ENCODE measurements around the gene TMEM51. TPM values are rescaled to one million over a fixed set of nuclear protein-coding genes. Genes with fewer than 3 reads are reported as not detected.
A peak's percentile ranks its signal among the peaks of the same experiment; 100 is the strongest.
"Not testable (repeated sequence)": the region's sequence is repeated elsewhere in the genome, so short reads cannot be mapped to it uniquely, and the experiment has no call there.

The TMEM51 gene
- polyA plus RNA-seq, 12 donors: 6.1 to 18.9 (median 7.1) TPM; not detected in 1

GRCh38 chr1:15124362-15125100 is 29.0 kb upstream of the TMEM51 start:
- no peak for DNase-seq

DNA sequence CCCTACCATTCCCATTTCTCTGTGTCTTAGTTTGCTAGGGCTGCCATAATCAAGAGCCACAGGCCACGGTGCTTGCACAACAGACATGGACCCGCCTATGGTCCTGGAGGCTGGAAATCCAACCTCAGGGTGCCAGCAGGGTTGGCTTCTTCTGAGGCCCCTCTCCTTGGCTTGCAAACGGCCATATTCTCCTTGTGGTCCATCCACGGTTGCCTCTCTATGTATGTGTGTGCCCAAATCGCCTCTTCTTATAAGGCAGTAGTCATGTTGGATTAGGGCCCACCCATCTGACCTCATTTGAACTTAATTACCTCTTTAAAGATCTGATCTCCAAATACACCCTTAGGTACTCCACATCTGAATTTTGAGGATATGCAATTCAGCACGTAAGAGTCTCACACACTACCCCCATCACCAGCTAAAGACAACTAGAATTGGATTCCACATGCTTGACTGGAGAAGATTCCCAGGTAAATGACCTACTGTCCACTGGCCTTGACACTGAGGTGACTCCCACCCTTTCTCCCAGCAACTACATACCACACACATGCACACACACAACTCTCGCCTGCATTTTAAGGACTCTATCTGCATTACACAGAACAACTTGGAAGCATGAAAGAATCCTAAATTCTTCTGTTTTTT is 28.3 kb upstream of the TMEM51 start:
- DNase-seq: no peak

DNA sequence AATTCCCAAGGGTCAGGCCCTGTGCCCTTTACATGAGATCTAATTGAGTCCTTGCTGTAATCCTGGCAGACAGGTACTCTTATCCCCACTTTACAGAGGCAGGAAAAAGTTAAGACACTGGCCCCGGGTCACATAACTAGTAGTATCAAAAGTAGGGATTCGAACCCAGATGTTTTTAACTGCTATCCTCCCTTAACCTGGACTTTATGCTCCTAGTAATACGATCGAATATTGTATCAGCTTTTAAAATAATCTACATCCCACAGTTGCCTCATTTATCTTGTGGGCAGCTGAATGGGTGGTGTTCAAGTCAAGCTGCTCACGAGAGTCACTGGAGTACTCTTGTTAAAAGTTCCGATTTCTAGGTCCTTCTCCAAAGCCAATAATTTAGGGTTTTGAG is 25.5 kb upstream of the TMEM51 start:
- no peak for DNase-seq

GRCh38 chr1:15128520-15129313 is 24.8 kb upstream of the TMEM51 start:
- peak; percentile 70 for DNase-seq

DNA sequence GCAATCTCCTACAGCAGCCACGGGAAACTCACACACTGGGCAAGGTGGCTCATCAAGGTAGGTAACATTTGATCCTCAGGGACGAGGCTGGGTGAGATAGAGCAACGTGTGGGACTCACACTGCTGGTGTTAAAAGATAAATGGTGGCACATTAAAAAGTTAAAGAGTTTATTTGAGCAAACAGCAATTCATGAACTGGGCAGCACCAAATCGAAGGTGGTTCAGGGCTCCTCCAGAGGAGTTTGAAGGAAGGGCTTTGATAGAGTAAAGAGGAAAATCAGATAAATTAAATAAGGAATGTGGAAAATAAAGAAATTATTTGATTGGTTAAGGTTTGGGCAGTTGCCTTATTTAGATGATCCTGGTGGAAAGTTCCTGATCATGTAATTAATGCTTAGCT is 23.6 kb upstream of the TMEM51 start:
- DNase-seq: no peak

DNA sequence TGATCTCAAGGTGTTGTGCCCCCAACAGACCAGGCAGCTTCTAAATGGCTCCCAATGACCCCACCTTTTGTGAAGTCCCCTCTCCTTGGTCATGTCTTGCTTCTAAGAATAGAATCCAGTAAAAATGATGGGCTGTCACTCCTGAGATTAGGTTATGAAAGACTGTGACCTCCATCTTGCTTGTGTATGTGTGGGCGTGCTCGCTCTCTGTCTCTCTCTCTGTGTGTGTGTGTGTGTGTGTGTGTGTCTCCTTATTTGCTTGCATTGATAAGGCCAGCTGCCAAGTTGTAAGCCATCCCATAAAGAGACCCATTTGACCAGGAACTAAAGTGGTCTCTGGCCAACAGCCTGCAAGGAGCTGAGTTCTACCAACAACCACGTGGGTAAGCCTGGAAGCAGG is 22.9 kb upstream of the TMEM51 start:
- no peak for DNase-seq

DNA sequence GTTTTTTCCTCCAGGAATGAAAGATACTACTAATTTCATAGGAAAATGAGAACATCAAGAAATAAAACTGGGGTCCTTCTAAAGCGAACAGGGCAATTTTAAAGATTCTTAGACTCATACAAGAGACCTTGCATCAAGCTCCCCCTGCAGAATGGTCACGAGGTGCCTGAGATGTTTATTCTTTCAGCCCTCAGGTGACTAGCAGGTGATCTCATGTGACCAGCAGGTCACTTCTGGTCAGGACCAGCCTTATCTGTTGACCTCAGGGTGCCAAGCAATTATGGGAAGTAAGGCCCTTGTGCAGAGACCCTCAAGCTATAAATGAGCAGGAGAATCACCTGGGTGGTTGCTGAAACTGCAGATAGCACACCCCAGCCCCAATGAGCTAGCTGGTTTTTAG is 20.6 kb upstream of the TMEM51 start:
- no peak for DNase-seq

GRCh38 chr1:15134285-15134684 is 19.3 kb upstream of the TMEM51 start:
- no peak for DNase-seq

DNA sequence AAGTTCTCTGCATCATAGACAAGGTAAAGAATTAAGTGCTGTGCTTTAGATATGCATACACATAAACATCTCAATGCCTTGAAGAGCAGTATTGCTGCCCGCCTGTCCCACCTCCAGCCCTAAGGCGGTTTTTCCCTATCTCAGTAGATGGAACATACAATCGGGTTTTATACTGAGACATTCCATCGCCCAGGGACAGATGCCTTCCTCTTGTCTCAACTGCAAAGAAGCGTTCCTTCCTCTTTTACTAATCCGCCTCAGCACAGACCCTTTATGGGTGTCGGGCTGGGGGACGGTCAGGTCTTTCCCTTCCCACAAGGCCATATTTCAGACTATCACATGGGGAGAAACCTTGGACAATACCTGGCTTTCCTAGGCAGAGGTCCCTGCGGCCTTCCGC is 17.9 kb upstream of the TMEM51 start:
- not testable (repeated sequence) for DNase-seq

DNA sequence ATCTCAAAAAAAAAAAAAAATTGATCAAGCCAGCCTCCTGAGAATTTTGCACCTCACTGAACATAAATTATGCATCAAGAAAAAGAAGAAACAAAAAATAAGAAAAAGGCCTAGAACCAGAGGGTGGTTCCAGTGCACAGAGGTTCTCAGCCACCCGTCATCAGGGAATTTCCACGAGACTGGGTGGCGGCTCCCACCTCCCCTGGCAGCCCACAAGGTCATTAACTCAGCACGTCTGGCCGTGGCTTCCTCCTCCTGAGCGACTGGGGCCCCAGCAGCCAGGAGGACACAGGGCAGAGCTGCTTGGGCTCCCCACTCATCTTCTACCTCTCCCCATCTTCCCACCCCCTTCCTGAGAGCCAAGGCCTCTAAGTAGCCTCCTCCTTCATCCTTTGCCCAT is 15.7 kb upstream of the TMEM51 start:
- no peak for DNase-seq

- no peak for DNase-seq
Observed at GRCh38 chr1:15139654-15140350, 13.7 kb upstream of the TMEM51 start.

GRCh38 chr1:15141935-15142539 is 11.5 kb upstream of the TMEM51 start:
- peak; percentile 28 for DNase-seq

DNA sequence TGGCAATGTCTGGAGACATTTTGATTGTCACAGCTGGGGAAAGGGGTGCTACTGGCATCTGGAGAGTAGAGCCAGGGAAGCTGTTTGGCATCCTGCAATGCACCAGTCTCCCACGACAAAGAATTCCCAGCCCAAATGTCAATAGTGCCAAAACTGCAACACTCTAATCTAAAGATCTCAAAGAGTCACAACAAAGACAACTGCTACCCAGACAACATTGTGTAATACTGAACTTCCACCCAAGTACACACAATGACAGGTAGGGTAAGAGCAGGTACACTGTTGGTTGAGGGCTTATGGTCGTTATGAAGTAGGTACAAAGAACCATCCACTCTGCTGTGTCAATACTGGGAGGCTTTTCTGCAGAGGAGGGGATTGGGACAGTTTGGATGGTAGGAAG is 8.2 kb upstream of the TMEM51 start:
- DNase-seq: no peak

DNA sequence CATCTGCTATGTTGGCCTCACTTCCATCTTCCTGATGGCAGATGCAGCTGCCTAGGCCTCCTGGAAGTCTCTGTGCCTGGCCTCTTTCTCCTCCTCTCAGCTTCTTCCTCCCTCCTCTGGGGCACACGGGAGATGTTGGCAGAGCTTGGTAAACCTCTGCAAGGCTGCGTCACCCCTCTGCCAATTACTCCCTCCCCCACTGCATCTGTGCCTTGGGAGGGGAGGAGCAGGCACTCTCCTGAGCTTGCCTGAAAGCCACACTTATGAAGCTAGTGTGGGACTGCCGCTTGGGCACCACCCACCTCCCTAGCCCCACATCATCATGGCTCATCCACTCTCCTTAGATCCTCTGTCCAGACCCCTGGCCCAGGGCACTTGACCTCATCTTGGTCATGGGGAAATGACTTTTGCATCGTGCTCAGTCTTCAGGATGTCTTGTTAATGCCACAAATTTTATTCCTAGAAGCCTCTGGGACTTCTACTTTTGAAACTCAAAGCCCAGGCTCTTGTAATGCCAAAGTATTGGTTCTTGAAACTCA is 7.3 kb upstream of the TMEM51 start:
- DNase-seq: no peak

- DNase-seq: no peak
Observed at GRCh38 chr1:15146971-15147376, 6.6 kb upstream of the TMEM51 start.

GRCh38 chr1:15148004-15148403 is 5.5 kb upstream of the TMEM51 start:
- DNase-seq: no peak

- no peak for DNase-seq
Observed at GRCh38 chr1:15148475-15148874, 5.1 kb upstream of the TMEM51 start.

DNA sequence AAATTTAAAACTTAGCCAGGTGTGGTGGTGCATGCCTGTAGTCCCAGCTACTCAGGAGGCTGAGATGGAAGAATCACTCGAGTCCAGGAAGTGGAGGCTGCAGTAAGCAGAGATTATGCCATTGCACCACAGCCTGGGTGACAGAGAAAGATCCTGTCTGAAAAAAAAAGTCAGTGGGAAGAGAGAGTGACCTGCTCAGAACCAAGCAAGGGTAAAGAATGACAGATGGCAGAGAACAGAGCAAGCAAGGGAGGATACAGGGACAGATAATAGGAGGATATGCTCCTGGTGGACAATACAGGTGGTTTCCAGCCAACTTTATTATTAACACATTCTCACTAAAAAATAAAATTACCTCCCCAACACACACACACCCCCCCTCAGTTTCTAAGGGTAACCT is 4.6 kb upstream of the TMEM51 start:
- DNase-seq: no peak

- no peak for DNase-seq
Observed at GRCh38 chr1:15150376-15150775, 3.2 kb upstream of the TMEM51 start.

DNA sequence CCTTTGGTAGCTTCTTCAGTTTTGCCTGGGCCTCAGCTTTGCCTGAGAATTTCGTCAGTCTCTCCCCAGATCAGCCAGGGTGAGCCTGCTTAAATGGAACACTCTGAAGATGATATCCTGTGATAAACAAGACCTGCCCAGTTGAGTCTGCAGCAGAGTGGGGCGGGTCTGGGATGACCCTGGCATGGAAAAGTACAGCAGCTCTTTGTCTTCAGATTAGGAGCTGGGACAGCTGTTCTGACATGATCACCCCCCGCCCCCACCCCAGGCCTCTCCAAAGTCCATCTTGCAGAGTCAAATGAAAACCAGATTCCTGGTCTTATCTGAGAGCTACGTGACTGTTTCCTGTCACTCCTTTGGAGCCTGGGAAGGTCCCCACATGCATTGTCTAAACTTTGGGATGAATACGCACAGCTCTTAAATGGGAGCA is 2.2 kb upstream of the TMEM51 start:
- no peak for DNase-seq

DNA sequence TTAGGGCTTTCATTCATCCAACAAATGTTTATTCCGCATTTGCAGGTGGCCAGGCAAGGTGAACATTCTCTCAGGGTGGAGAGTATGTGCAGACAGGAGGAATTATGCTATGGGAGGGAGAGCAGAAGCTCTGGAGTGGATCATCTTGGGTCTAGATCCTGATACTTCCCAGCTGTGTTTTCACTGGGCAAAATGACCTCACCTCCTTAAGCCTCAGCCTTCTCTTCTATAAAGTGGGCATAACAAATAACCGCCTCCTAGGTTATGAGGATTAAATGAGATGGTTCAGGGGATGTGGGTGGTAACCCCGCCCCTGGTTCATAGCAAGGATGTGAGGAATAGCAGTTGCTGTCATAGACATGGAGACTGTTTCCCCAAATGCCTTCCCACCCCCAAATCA is 1.7 kb upstream of the TMEM51 start:
- no peak for DNase-seq

All from muscle of arm (tissue), 12 donors.